Measurements from ENCODE around the gene CELF4. TPM values are rescaled to one million over a fixed set of nuclear protein-coding genes. Genes with fewer than 3 reads are reported as not detected.
A peak's percentile ranks its signal among the peaks of the same experiment; 100 is the strongest.

Gene CELF4
- total and polyA plus RNA-seq, 2 donors = 0.79 TPM

GRCh38 chr18:37499913-37500312 lies 65.7 kb downstream of the CELF4 start:
- 91% methylated on average over 10 of the region's 10 CpGs for WGBS
- H3K4me3 ChIP-seq (ENCODE audit: low read depth, low read length) = no peak overlapping the region
- no peaks in the 10 kb centered on the region for H3K4me1 ChIP-seq (ENCODE audit: insufficient read depth)
- no peaks in the 10 kb centered on the region for H3K36me3 ChIP-seq (ENCODE audit: insufficient read depth)
- no peak for DNase-seq (ENCODE audit: extremely low spot score)
- no peak overlapping the region for H3K27ac ChIP-seq (ENCODE audit: low read depth)

GRCh38 chr18:37499044-37499443 lies 66.6 kb downstream of the CELF4 start:
- Histone ChIP-seq H3K4me3 (ENCODE audit: low read depth, low read length) (no peak overlapping the region), H3K36me3 (ENCODE audit: insufficient read depth) (no peaks in the 10 kb centered on the region), H3K27ac (ENCODE audit: low read depth) (no peak overlapping the region), H3K4me1 (ENCODE audit: insufficient read depth) (no peaks in the 10 kb centered on the region)
- DNase-seq (ENCODE audit: extremely low spot score) = no peak
- WGBS = 50% methylated on average over 4 of the region's 4 CpGs

GRCh38 chr18:37497853-37498518 lies 67.6 kb downstream of the CELF4 start:
- H3K36me3 ChIP-seq (ENCODE audit: insufficient read depth) = no peaks in the 10 kb centered on the region
- no peaks in the 10 kb centered on the region for H3K4me1 ChIP-seq (ENCODE audit: insufficient read depth)
- no peak overlapping the region for H3K27ac ChIP-seq (ENCODE audit: low read depth)
- H3K4me3 ChIP-seq (ENCODE audit: low read depth, low read length) = no peak overlapping the region
- WGBS = 89% methylated on average over 1 of the region's 1 CpG
- DNase-seq (ENCODE audit: extremely low spot score) = no peak

GRCh38 chr18:37496568-37496967 lies 69.0 kb downstream of the CELF4 start:
- Histone ChIP-seq H3K36me3 (ENCODE audit: insufficient read depth) (no peaks in the 10 kb centered on the region), H3K4me1 (ENCODE audit: insufficient read depth) (no peaks in the 10 kb centered on the region), H3K4me3 (ENCODE audit: low read depth, low read length) (no peak overlapping the region), H3K27ac (ENCODE audit: low read depth) (no peak overlapping the region)
- no peak for DNase-seq (ENCODE audit: extremely low spot score)
- 85% methylated on average over 6 of the region's 6 CpGs for WGBS

- H3K36me3 ChIP-seq (ENCODE audit: insufficient read depth) = no peaks in the 10 kb centered on the region
- H3K4me1 ChIP-seq (ENCODE audit: insufficient read depth) = no peaks in the 10 kb centered on the region
- WGBS = 79% methylated on average over 2 of the region's 2 CpGs
- no peak for DNase-seq (ENCODE audit: extremely low spot score)
- no peak overlapping the region for H3K4me3 ChIP-seq (ENCODE audit: low read depth, low read length)
- no peak overlapping the region for H3K27ac ChIP-seq (ENCODE audit: low read depth)
Observed at GRCh38 chr18:37495354-37495753, 70.2 kb downstream of the CELF4 start.

GRCh38 chr18:37494406-37494805 lies 71.2 kb downstream of the CELF4 start:
- WGBS = 74% methylated on average over 5 of the region's 5 CpGs
- DNase-seq (ENCODE audit: extremely low spot score) = no peak
- Histone ChIP-seq H3K27ac (ENCODE audit: low read depth) (no peak overlapping the region), H3K4me1 (ENCODE audit: insufficient read depth) (no peaks in the 10 kb centered on the region), H3K4me3 (ENCODE audit: low read depth, low read length) (no peak overlapping the region), H3K36me3 (ENCODE audit: insufficient read depth) (no peaks in the 10 kb centered on the region)

- no peaks in the 10 kb centered on the region for H3K36me3 ChIP-seq (ENCODE audit: insufficient read depth)
- no peak for DNase-seq (ENCODE audit: extremely low spot score)
- WGBS = 54% methylated on average over 7 of the region's 7 CpGs
- no peak overlapping the region for H3K4me3 ChIP-seq (ENCODE audit: low read depth, low read length)
- H3K27ac ChIP-seq (ENCODE audit: low read depth) = no peak overlapping the region
- H3K4me1 ChIP-seq (ENCODE audit: insufficient read depth) = no peaks in the 10 kb centered on the region
Observed at GRCh38 chr18:37493352-37493935, 72.2 kb downstream of the CELF4 start.

GRCh38 chr18:37492952-37493351 lies 72.6 kb downstream of the CELF4 start:
- WGBS = 41% methylated on average over 1 of the region's 1 CpG
- Histone ChIP-seq H3K27ac (ENCODE audit: low read depth) (no peak overlapping the region), H3K4me1 (ENCODE audit: insufficient read depth) (no peaks in the 10 kb centered on the region), H3K4me3 (ENCODE audit: low read depth, low read length) (no peak overlapping the region), H3K36me3 (ENCODE audit: insufficient read depth) (no peaks in the 10 kb centered on the region)
- no peak for DNase-seq (ENCODE audit: extremely low spot score)

- Histone ChIP-seq H3K4me3 (ENCODE audit: low read depth, low read length) (no peak overlapping the region), H3K4me1 (ENCODE audit: insufficient read depth) (no peaks in the 10 kb centered on the region), H3K36me3 (ENCODE audit: insufficient read depth) (no peaks in the 10 kb centered on the region), H3K27ac (ENCODE audit: low read depth) (no peak overlapping the region)
- 81% methylated on average over 10 of the region's 10 CpGs for WGBS
- DNase-seq (ENCODE audit: extremely low spot score) = no peak
Observed at GRCh38 chr18:37491526-37491925, 74.1 kb downstream of the CELF4 start.

- no peaks in the 10 kb centered on the region for H3K36me3 ChIP-seq (ENCODE audit: insufficient read depth)
- no peak overlapping the region for H3K4me3 ChIP-seq (ENCODE audit: low read depth, low read length)
- peaks cover 3% of the 10 kb centered on the region for H3K4me1 ChIP-seq (ENCODE audit: insufficient read depth)
- 73% methylated on average over 3 of the region's 3 CpGs for WGBS
- no peak overlapping the region for H3K27ac ChIP-seq (ENCODE audit: low read depth)
- DNase-seq (ENCODE audit: extremely low spot score) = no peak
Observed at GRCh38 chr18:37489998-37490397, 75.6 kb downstream of the CELF4 start.

- no peak overlapping the region for H3K4me3 ChIP-seq (ENCODE audit: low read depth, low read length)
- WGBS = 77% methylated on average over 9 of the region's 9 CpGs
Observed at GRCh38 chr18:37489011-37489410, 76.6 kb downstream of the CELF4 start.

GRCh38 chr18:37487400-37487867 lies 78.2 kb downstream of the CELF4 start:
- Histone ChIP-seq H3K4me3 (ENCODE audit: low read depth, low read length) (no peak overlapping the region), H3K36me3 (ENCODE audit: insufficient read depth) (no peaks in the 10 kb centered on the region), H3K4me1 (ENCODE audit: insufficient read depth) (peaks cover 3% of the 10 kb centered on the region), H3K27ac (ENCODE audit: low read depth) (no peak overlapping the region)
- WGBS = 8% methylated on average over 13 of the region's 13 CpGs
- DNase-seq (ENCODE audit: extremely low spot score) = no peak

More at GRCh38 chr18:37489011-37489410, 76.6 kb downstream of the CELF4 start:
- no peak for DNase-seq (ENCODE audit: extremely low spot score)
- H3K36me3 ChIP-seq (ENCODE audit: insufficient read depth) = no peaks in the 10 kb centered on the region
- peaks cover 3% of the 10 kb centered on the region for H3K4me1 ChIP-seq (ENCODE audit: insufficient read depth)
- H3K27ac ChIP-seq (ENCODE audit: low read depth) = no peak overlapping the region

GRCh38 chr18:37486848-37487247 lies 78.8 kb downstream of the CELF4 start:
- no peak for DNase-seq (ENCODE audit: extremely low spot score)
- H3K27ac ChIP-seq (ENCODE audit: low read depth) = no peak overlapping the region
- 81% methylated on average over 5 of the region's 5 CpGs for WGBS
- H3K4me1 ChIP-seq (ENCODE audit: insufficient read depth) = peaks cover 3% of the 10 kb centered on the region
- no peak overlapping the region for H3K4me3 ChIP-seq (ENCODE audit: low read depth, low read length)
- H3K36me3 ChIP-seq (ENCODE audit: insufficient read depth) = no peaks in the 10 kb centered on the region

- no peak overlapping the region for H3K27ac ChIP-seq (ENCODE audit: low read depth)
- no peak for DNase-seq (ENCODE audit: extremely low spot score)
- peaks cover 3% of the 10 kb centered on the region for H3K4me1 ChIP-seq (ENCODE audit: insufficient read depth)
- no peaks in the 10 kb centered on the region for H3K36me3 ChIP-seq (ENCODE audit: insufficient read depth)
- peak overlapping the region; percentile 20 for H3K4me3 ChIP-seq (ENCODE audit: low read depth, low read length)
- under 1% methylated on average over 98 of the region's 98 CpGs for WGBS
Observed at GRCh38 chr18:37484983-37485834, 80.4 kb downstream of the CELF4 start.

All from urinary bladder (tissue), 4 donors.